ENCODE results near the gene TMEM38A. TPM values are rescaled to one million over a fixed set of nuclear protein-coding genes. Genes with fewer than 3 reads are reported as not detected.
"Not testable (repeated sequence)": the region's sequence is repeated elsewhere in the genome, so short reads cannot be mapped to it uniquely, and the experiment has no call there.

TMEM38A gene
- polyA plus RNA-seq, 4 donors = 3.7 to 9.3 (median 8.2) TPM

DNA sequence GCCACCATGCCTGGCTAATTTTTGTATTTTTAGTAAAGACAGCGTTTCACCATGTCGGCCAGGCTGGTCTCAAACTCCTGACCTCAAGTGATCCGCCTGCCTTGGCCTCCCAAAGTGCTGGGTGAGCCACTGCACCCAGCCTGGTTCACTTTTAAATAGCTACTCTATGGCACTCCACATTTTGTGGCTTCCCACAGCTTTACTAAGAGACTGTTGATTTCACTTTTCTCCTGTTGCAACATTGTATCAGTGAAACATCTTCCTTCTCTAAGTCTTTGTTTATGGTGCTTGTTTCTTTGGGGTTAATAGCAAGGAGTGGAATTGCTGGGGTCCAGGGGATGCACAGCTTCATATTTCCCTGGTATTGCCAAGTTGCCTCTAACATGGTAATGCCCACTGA lies 12.3 kb downstream of the TMEM38A start:
- DNase-seq (ENCODE audit: low read depth in 4 of 4, low spot score in 3 of 4) = no peak

DNA sequence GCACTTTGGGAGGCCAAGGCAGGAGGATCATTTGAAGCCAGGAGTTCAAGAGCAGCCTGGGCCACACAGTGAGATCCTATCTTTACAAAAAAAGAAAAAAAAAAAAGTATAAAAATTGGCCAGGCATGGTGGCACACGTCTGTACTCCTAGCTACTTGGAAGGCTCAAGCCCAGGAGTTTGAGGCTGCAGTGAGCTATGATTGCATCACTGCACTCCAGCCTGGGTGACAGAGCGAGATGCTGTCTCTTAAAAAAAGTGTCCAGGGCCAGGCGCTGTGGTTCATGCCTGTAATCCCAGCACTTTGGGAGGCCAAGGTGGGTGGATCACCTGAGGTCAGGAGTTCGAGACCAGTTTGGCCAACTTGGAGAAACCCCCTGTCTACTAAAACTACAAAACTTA lies 12.9 kb downstream of the TMEM38A start:
- not testable (repeated sequence) for DNase-seq (ENCODE audit: low read depth in 4 of 4, low spot score in 3 of 4)

- DNase-seq (ENCODE audit: low read depth in 4 of 4, low spot score in 3 of 4) = no peak
These were observed 15.3 kb downstream of the TMEM38A start for GRCh38 chr19:16676101-16676798.

GRCh38 chr19:16677055-16677454 lies 16.1 kb downstream of the TMEM38A start:
- DNase-seq (ENCODE audit: low read depth in 4 of 4, low spot score in 3 of 4) = no peak

GRCh38 chr19:16678498-16678897 lies 17.6 kb downstream of the TMEM38A start:
- DNase-seq (ENCODE audit: low read depth in 4 of 4, low spot score in 3 of 4) = no peak

GRCh38 chr19:16679811-16680210 lies 18.9 kb downstream of the TMEM38A start:
- no peak for DNase-seq (ENCODE audit: low read depth in 4 of 4, low spot score in 3 of 4)

- DNase-seq (ENCODE audit: low read depth in 4 of 4, low spot score in 3 of 4) = no peak
These were observed 21.6 kb downstream of the TMEM38A start for GRCh38 chr19:16682539-16682938.

DNA sequence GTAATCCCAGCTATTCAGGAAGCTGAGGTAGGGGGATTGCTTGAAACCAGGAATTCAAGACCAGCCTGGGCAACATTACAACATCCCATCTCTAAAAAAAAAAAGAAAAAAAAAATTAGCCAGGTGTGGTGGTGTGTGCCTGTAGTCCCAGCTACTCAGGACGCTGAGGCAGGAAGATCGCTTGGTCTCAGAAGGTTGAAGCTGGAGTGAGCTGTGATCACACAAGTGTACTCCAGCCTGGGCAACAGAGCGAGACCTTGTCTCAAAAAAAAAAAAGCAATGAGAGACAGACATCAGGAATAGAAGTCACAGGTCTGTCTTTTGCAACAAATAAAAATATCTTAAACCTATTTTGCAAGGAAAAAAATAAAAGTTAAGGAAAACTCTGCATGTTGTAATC lies 23.3 kb downstream of the TMEM38A start:
- DNase-seq (ENCODE audit: low read depth in 4 of 4, low spot score in 3 of 4) = no peak

GRCh38 chr19:16688084-16688483 lies 27.1 kb downstream of the TMEM38A start:
- DNase-seq (ENCODE audit: low read depth in 4 of 4, low spot score in 3 of 4) = no peak

- no peak for DNase-seq (ENCODE audit: low read depth in 4 of 4, low spot score in 3 of 4)
These were observed 38.0 kb downstream of the TMEM38A start for GRCh38 chr19:16698914-16699313.

DNA sequence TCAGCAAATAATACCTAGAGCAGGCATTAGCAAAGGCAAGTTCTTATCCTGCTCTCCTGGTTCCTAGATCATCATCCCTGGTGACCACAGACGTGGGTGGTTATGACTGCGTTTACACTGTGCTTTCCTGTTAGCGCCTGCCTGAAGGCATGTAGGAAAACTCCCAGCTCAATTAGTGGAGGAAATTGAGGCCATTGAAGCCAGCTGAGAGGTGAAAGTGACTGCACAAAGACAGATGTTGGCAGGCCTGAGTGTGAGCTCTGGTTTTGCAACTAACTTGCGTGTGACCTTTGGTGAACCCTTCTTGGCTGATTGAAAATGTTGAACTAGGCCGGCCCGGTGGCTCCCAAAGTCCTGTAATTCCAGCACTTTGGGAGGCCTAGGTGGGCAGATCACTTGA lies 41.2 kb downstream of the TMEM38A start:
- DNase-seq (ENCODE audit: low read depth in 4 of 4, low spot score in 3 of 4) = no peak

GRCh38 chr19:16703677-16704076 lies 42.7 kb downstream of the TMEM38A start:
- DNase-seq (ENCODE audit: low read depth in 4 of 4, low spot score in 3 of 4) = no peak

GRCh38 chr19:16710870-16711269 lies 49.9 kb downstream of the TMEM38A start:
- not testable (repeated sequence) for DNase-seq (ENCODE audit: low read depth in 4 of 4, low spot score in 3 of 4)

DNA sequence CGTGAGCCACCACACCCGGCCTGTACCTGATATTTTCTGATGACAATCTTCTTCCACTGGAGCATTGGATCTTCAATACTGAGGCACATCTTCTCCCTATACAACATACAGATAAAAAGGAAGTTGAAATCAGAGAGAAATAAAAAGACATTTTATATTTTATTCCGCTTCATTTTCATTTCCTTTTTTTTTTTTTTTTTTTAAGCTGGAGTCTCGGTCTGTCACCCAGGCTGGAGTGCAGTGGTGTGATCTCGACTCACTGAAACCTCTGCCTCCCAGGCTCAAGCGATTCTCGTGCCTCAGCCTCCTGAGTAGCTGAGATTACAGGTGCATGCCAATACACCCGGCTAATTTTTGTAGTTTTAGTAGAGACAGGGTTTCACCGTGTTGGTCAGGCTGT lies 51.4 kb downstream of the TMEM38A start:
- DNase-seq (ENCODE audit: low read depth in 4 of 4, low spot score in 3 of 4) = not testable (repeated sequence)

DNA sequence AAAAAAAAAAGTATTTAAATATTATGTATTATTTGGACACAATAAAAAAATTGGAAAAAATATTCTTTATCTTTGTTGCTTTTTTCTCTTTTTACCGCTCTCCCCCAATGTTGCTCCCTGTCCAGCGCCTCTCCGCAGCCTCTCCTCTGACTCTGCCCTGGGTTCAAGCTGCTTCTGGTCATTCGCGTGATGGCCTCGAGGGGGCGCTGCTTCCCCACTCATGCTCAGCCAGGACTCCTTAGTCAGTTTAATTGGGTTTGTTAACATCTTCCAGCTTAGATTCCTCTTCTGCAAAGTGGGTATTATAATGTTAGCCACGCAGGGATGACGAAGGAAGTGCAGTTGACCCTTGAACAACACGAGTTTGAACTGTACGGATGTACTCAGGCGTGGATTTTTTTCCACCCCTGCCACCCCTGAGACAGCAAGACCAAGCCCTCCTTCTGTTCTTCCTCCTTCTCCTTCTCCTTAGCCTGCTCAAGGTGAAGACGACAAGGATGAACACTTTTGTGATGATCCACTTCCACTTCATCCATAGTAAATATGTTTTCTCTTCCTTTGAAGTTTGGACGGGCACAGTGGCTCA lies 53.9 kb downstream of the TMEM38A start:
- DNase-seq (ENCODE audit: low read depth in 4 of 4, low spot score in 3 of 4) = peak in 1 of 4 donors; percentile 31

DNA sequence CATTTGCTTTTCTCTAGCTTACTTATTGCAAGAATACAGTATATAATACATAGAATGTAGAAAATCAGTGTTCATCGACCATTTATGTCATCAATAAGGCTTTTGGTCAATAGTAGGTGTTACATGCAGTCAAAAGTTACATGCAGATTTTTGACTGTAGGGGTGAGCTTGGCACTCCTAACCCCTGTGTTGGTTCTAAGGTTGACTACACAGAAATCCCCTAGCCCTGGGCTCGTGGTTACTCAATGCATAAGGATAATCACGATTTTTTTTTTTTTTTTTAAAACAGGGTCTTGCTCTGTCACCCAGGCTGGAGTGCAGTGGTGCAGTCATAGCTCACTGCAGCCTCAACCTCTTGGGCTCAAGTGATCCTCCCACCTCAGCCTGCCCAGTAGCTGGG lies 54.7 kb downstream of the TMEM38A start:
- no peak for DNase-seq (ENCODE audit: low read depth in 4 of 4, low spot score in 3 of 4)

GRCh38 chr19:16721051-16721450 lies 60.1 kb downstream of the TMEM38A start:
- DNase-seq (ENCODE audit: low read depth in 4 of 4, low spot score in 3 of 4) = no peak

DNA sequence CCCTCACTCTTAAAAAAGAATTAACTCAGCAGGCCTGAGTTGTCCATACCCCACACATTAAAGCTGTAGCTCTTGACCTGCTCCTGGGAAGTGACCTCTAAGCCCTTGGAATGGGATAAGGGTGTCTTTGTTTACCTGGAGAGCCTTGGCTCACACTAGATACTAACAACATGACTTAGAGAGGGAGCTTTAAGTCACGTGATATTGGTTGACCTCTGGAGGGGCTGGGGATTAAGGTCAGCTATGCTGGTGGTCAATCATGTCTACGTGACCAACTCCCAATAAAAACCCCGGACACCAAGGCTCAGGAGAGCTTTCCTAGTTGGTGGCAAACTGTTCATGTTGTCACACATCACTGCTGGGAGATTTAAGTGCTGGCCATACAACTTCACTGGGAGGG lies 61.7 kb downstream of the TMEM38A start:
- DNase-seq (ENCODE audit: low read depth in 4 of 4, low spot score in 3 of 4) = no peak

- DNase-seq (ENCODE audit: low read depth in 4 of 4, low spot score in 3 of 4) = no peak
These were observed 66.0 kb downstream of the TMEM38A start for GRCh38 chr19:16726916-16727315.

- not testable (repeated sequence) for DNase-seq (ENCODE audit: low read depth in 4 of 4, low spot score in 3 of 4)
These were observed 74.8 kb downstream of the TMEM38A start for GRCh38 chr19:16735650-16736266.

DNA sequence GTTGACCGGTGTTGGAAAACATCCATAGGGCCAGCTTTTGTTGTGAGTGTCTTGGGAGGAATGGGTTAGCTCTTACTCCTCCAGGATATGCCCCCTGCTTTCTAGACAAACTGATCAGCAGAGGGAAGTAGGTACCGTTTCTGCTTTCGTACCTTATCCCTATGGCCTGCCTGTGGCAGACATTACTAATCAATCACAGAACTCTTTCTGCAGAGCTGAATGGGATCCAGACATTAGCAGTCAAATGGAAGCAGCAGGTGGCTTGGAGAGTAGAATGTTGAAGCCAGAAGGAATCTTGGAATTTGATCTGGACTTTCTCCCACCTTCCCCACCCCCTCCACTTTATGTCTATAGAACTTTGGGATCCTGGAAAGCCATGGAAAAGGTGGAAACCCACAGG lies 75.8 kb downstream of the TMEM38A start:
- DNase-seq (ENCODE audit: low read depth in 4 of 4, low spot score in 3 of 4) = no peak

GRCh38 chr19:16737911-16738310 lies 77.0 kb downstream of the TMEM38A start:
- peak in 1 of 4 donors; percentile 20 for DNase-seq (ENCODE audit: low read depth in 4 of 4, low spot score in 3 of 4)

Measured in left renal pelvis (tissue), 4 donors.